HepG2 (cell line): ENCODE results near the gene IKZF3.

ENCODE experiments used
- EZH2 ChIP-seq: conservative IDR thresholded peaks from 2 replicates; pipeline ENCODE4 v1.6.1; 2012; ENCODE audit warnings: mild to moderate bottlenecking, low read depth, low read length, moderate library complexity
- FOXM1 ChIP-seq: sonication (generic); formaldehyde crosslinking; IDR thresholded peaks from 2 replicates; pipeline ENCODE4 v1.5.0; 2020; ENCODE audit warnings: missing genetic modification reagents
- HCFC1 ChIP-seq: fragments of 150-350 bp; IDR thresholded peaks from 2 replicates; pipeline ENCODE4 v1.6.1; 2014; ENCODE audit warnings: low read depth, low read length
- NFE2L2 ChIP-seq: fragments of 150-350 bp; IDR thresholded peaks from 2 replicates; pipeline ENCODE4 v1.6.1; 2014; ENCODE audit warnings: low read length
- POLR2A ChIP-seq, 2 experiments: IDR thresholded peaks; 2 replicates each; pipeline ENCODE4 v1.6.1; 2011; ENCODE audit warnings: low read depth in 2 of 2, low read length in 2 of 2, mild to moderate bottlenecking in 1 of 2, moderate library complexity in 1 of 2; ENCODE audit not compliant: insufficient read depth in 1 of 2
- RBFOX2 ChIP-seq: fragments of 200-400 bp; formaldehyde crosslinking; IDR thresholded peaks from 2 replicates; pipeline ENCODE4 v1.6.1; 2017; ENCODE audit warnings: low read depth, mild to moderate bottlenecking, low read length
- ZFP37 ChIP-seq: sonication (generic); formaldehyde crosslinking; IDR thresholded peaks from 2 replicates; pipeline ENCODE4 v1.4.0; 2020; ENCODE audit warnings: missing genetic modification reagents, borderline replicate concordance
- TF ChIP-seq, protein P1 (sequence below): sonication (generic); formaldehyde crosslinking; IDR thresholded peaks from 2 replicates; pipeline ENCODE4 v1.5.0; 2020; ENCODE audit warnings: mild to moderate bottlenecking, missing genetic modification reagents, moderate library complexity
- TF ChIP-seq, protein P2 (sequence below): sonication (generic); formaldehyde crosslinking; IDR thresholded peaks from 2 replicates; pipeline ENCODE4 v1.4.0; 2020; ENCODE audit warnings: missing genetic modification reagents, mild to moderate bottlenecking, borderline replicate concordance

DNA sequence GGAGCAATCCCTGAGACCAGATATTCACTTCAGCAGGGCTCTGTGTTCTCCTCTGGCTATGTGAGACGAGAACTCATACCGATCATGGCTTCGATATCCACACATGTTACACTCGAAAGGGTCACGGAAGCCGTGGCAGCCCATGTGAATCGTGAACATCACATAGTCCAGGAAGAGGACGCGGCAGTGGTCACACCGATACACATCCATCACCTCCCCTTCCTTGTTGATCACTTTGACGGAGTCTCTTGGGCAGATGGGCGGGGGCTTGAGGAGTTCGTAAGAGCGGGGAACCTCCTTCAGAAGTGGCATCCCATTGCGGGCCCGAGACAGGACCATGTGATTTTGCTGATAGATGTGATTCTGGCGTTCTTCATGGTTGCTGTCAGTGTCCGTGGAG lies 98.3 kb downstream of the IKZF3 start:
- TF ChIP-seq EZH2 (no peak), HCFC1 (no peak), POLR2A (IDR thresholded peaks at IDR 0.05; ENCODE audit: insufficient read depth in 1 of 2, low read depth in 2 of 2, low read length in 2 of 2) (no peak), ZFP37 (CRISPR knock-in tag) (no peak), NFE2L2 (no peak), FOXM1 (CRISPR knock-in tag) (no peak), RBFOX2 (no peak)
- TF ChIP-seq, protein P1, sequence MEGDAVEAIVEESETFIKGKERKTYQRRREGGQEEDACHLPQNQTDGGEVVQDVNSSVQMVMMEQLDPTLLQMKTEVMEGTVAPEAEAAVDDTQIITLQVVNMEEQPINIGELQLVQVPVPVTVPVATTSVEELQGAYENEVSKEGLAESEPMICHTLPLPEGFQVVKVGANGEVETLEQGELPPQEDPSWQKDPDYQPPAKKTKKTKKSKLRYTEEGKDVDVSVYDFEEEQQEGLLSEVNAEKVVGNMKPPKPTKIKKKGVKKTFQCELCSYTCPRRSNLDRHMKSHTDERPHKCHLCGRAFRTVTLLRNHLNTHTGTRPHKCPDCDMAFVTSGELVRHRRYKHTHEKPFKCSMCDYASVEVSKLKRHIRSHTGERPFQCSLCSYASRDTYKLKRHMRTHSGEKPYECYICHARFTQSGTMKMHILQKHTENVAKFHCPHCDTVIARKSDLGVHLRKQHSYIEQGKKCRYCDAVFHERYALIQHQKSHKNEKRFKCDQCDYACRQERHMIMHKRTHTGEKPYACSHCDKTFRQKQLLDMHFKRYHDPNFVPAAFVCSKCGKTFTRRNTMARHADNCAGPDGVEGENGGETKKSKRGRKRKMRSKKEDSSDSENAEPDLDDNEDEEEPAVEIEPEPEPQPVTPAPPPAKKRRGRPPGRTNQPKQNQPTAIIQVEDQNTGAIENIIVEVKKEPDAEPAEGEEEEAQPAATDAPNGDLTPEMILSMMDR (CRISPR knock-in tag), result no peak
- TF ChIP-seq, protein P2, sequence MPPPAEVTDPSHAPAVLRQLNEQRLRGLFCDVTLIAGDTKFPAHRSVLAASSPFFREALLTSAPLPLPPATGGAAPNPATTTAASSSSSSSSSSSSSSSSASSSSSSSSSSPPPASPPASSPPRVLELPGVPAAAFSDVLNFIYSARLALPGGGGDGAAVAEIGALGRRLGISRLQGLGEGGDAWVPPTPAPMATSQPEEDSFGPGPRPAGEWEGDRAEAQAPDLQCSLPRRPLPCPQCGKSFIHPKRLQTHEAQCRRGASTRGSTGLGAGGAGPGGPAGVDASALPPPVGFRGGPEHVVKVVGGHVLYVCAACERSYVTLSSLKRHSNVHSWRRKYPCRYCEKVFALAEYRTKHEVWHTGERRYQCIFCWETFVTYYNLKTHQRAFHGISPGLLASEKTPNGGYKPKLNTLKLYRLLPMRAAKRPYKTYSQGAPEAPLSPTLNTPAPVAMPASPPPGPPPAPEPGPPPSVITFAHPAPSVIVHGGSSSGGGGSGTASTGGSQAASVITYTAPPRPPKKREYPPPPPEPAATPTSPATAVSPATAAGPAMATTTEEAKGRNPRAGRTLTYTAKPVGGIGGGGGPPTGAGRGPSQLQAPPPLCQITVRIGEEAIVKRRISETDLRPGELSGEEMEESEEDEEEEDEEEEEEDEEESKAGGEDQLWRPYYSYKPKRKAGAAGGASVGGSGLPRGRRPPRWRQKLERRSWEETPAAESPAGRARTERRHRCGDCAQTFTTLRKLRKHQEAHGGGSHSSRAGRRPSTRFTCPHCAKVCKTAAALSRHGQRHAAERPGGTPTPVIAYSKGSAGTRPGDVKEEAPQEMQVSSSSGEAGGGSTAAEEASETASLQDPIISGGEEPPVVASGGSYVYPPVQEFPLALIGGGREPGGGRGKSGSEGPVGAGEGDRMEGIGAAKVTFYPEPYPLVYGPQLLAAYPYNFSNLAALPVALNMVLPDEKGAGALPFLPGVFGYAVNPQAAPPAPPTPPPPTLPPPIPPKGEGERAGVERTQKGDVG (CRISPR knock-in tag), result no peak
